K562 (cell line): ENCODE measurements around the gene MYO7A. TPM values are rescaled to one million over a fixed set of nuclear protein-coding genes. Genes with fewer than 3 reads are reported as not detected.

Source experiments
- ATAC-seq: fragments of 200-7000 bp; cut with Tn5 transposase; 3 replicates; pipeline ENCODE4 v1.9.1; 2020; ENCODE audit warnings: moderate library complexity
- BruUV-seq: library from RNA; stranded (reverse); fragments of 400-500 nt; replicated peaks from 2 replicates; lab custom pipeline; 2021; lab: Mats Ljungman, UMichigan
- CTCF ChIA-PET: fragments of 300-600 bp; formaldehyde crosslinking; extraction: SDS; loops from one replicate; lab custom pipeline; 2021; ENCODE audit warnings: low intra/inter-chr PET ratio; lab: Yijun Ruan, JAX
- POLR2A ChIA-PET: fragments of 300-600, 350-650 bp; sonication (Branson Sonifier 250); formaldehyde crosslinking; extraction: SDS; loops from one replicate; lab custom pipeline; 2021; ENCODE audit warnings: antibody characterized with exemption, inconsistent platforms; lab: Yijun Ruan, JAX
- DNase-seq, 4 experiments: peaks; one replicate each; pipeline versions ENCODE4 v3.0.0 to v3.0.0-alpha.2; 2011 to 2018; ENCODE audit warnings: low spot score in 3 of 4, mixed read lengths in 3 of 4; ENCODE audit errors: extremely low read depth in 1 of 4
- FAIRE-seq: peaks from 2 replicates; lab custom pipeline; 2011; peaks lifted over from hg19 to GRCh38; lab: Jason Lieb, UNC
- H2AFZ ChIP-seq: 2 replicates; pipeline ENCODE4 v1.6.0; 2011; ENCODE audit warnings: low read depth, low read length, control low read depth, inconsistent platforms
- H3K27ac ChIP-seq: fragments of 200-600 bp; 3 replicates; pipeline ENCODE4 v1.8.0; 2011; ENCODE audit warnings: low read depth, mild to moderate bottlenecking, control low read depth, inconsistent platforms, low read length, moderate library complexity, mixed read lengths; ENCODE audit errors: extremely low read depth
- H3K27me3 ChIP-seq, 2 experiments: fragments of 300-600 bp in 1 of 2; 2 replicates in 1 of 2; 3 replicates in 1 of 2; pipeline versions ENCODE4 v1.6.0 to v1.8.0; 2011; ENCODE audit warnings: inconsistent platforms in 2 of 2, low read length in 2 of 2, mild to moderate bottlenecking in 1 of 2, mixed read lengths in 1 of 2, moderate library complexity in 1 of 2; ENCODE audit not compliant: control insufficient read depth in 2 of 2, insufficient read depth in 2 of 2
- H3K36me3 ChIP-seq: fragments of 300-600 bp; 3 replicates; pipeline ENCODE4 v1.8.0; 2011; ENCODE audit warnings: mild to moderate bottlenecking, low read length, inconsistent platforms; ENCODE audit not compliant: control insufficient read depth, insufficient read depth
- H3K4me1 ChIP-seq, 2 experiments: fragments of 200-600 bp in 1 of 2; replicated peaks in 1 of 2; 2 replicates in 1 of 2; 3 replicates in 1 of 2; pipeline versions ENCODE4 v1.5.1 to v1.8.0; 2011; ENCODE audit warnings: inconsistent platforms in 2 of 2, low read length in 2 of 2, mild to moderate bottlenecking in 1 of 2, mixed read lengths in 1 of 2, moderate library complexity in 1 of 2; ENCODE audit not compliant: control insufficient read depth in 2 of 2, insufficient read depth in 2 of 2
- H3K4me2 ChIP-seq: 2 replicates; pipeline ENCODE4 v1.6.1; 2011; ENCODE audit warnings: low read length, control low read depth, inconsistent platforms, mixed read lengths; ENCODE audit not compliant: insufficient read depth
- H3K4me3 ChIP-seq: fragments of 200-600 bp; sonication (generic), shearing (Covaris generic); 2 replicates; pipeline ENCODE4 v1.5.1; 2016; ENCODE audit warnings: control low read depth, inconsistent platforms
- H3K79me2 ChIP-seq: fragments of 200-600 bp; 3 replicates; pipeline ENCODE4 v1.8.0; 2011; ENCODE audit warnings: low read length, inconsistent platforms; ENCODE audit not compliant: control insufficient read depth, insufficient read depth
- H3K9ac ChIP-seq, 2 experiments: 2 replicates each; pipeline versions ENCODE4 v1.6.0 to v1.6.1; 2011; ENCODE audit warnings: low read depth in 2 of 2, low read length in 2 of 2, control low read depth in 1 of 2, inconsistent platforms in 1 of 2, mild to moderate bottlenecking in 1 of 2, mixed read lengths in 1 of 2; ENCODE audit not compliant: insufficient read depth in 1 of 2
- H3K9me1 ChIP-seq: one replicate; pipeline ENCODE4 v1.6.0; 2011; ENCODE audit warnings: inconsistent platforms, mild to moderate bottlenecking, low read length, moderate library complexity; ENCODE audit not compliant: control insufficient read depth, insufficient read depth
- H3K9me3 ChIP-seq: replicated peaks from 2 replicates; pipeline ENCODE4 v1.5.1; 2011; ENCODE audit warnings: low read depth, low read length, inconsistent platforms; ENCODE audit not compliant: control insufficient read depth, insufficient read depth
- H4K20me1 ChIP-seq: replicated peaks from 2 replicates; pipeline ENCODE4 v1.6.1; 2011; ENCODE audit warnings: low read length, inconsistent platforms, mixed read lengths; ENCODE audit not compliant: control insufficient read depth, insufficient read depth
- C11orf30 ChIP-seq: fragments of 450-650 bp; IDR thresholded peaks from 2 replicates; pipeline ENCODE4 v1.6.1; 2016; ENCODE audit warnings: low read depth, mild to moderate bottlenecking
- CEBPB ChIP-seq: fragments of 450-650 bp; IDR thresholded peaks from 2 replicates; pipeline ENCODE4 v1.6.1; 2016; ENCODE audit warnings: missing genetic modification characterization, missing compliant biosample characterization
- CREBBP ChIP-seq: IDR thresholded peaks from one replicate; pipeline ENCODE4 v1.6.1; 2012; ENCODE audit warnings: low read depth, mild to moderate bottlenecking, control low read depth, inconsistent platforms, low read length
- CSDE1 ChIP-seq, 2 experiments: fragments of 450-650 bp; IDR thresholded peaks; 2 replicates each; pipeline ENCODE4 v1.6.1; 2016; ENCODE audit warnings: mild to moderate bottlenecking in 1 of 2
- GATA2 ChIP-seq: sonication (generic); formaldehyde crosslinking; IDR thresholded peaks from 2 replicates; pipeline ENCODE4 v1.4.0; 2020; ENCODE audit warnings: mild to moderate bottlenecking, missing genetic modification reagents
- GATAD2A ChIP-seq: fragments of 450-650 bp; IDR thresholded peaks from 2 replicates; pipeline ENCODE4 v1.6.1; 2017
- IRF2 ChIP-seq: sonication (generic); formaldehyde crosslinking; IDR thresholded peaks from 2 replicates; pipeline ENCODE4 v1.8.1; 2022; ENCODE audit warnings: mild to moderate bottlenecking, missing genetic modification reagents
- MAFF ChIP-seq: IDR thresholded peaks from 2 replicates; pipeline ENCODE4 v1.6.1; 2012; ENCODE audit warnings: low read length, improper control_type of control experiment
- NBN ChIP-seq: fragments of 450-650 bp; IDR thresholded peaks from 2 replicates; pipeline ENCODE4 v1.6.1; 2016; ENCODE audit warnings: low read depth, mild to moderate bottlenecking
- SMARCA4 ChIP-seq: fragments of 450-650 bp; IDR thresholded peaks from 2 replicates; pipeline ENCODE4 v1.6.1; 2016
- ZNF445 ChIP-seq: fragments of 250-450 bp; sonication (Bioruptor Pico); IDR thresholded peaks from 2 replicates; pipeline ENCODE4 v1.4.0; 2020; ENCODE audit warnings: low read depth, mild to moderate bottlenecking, moderate library complexity
- ZNF583 ChIP-seq: fragments of 250-450 bp; sonication (Bioruptor Pico); IDR thresholded peaks from 2 replicates; pipeline ENCODE4 v1.4.0; 2020
- ZNF707 ChIP-seq: fragments of 250-450 bp; sonication (Bioruptor Pico); conservative IDR thresholded peaks from 2 replicates; pipeline ENCODE4 v1.8.0; 2022; ENCODE audit warnings: inconsistent platforms, mild to moderate bottlenecking, moderate library complexity
- whole genome bisulfite sequencing: fragments of 100-300 bp; shearing (Covaris generic); methylation state at CpG from one replicate; pipeline ENCODE4 v1.1.6; 2016; ENCODE audit warnings: low coverage, mixed read lengths; ENCODE audit not compliant: insufficient coverage; ENCODE audit errors: missing lambda C conversion rate; 5-methylcytosine and 5-hydroxymethylcytosine counted together
- in situ Hi-C: fragments of 300-500 bp; cut with MboI; formaldehyde crosslinking; loops from 4 replicates; pipeline ENCODE4 v1.15.0; 2018; ENCODE audit warnings: inconsistent platforms, mixed read lengths
- intact Hi-C: fragments of 100-400 bp; cut with micrococcal nuclease; formaldehyde crosslinking; loops from 2 replicates; pipeline ENCODE4 v1.14.2; 2022
- polyA plus RNA-seq, 8 experiments: library from polyadenylated mRNA; depleted of rRNA in 4 of 8; stranded (reverse) in 5 of 8; unstranded in 3 of 8; fragments of >200 nt; fragmentation: Nextera tagmentation in 2 of 8; fragmentation: Illumina TruSeq in 1 of 8; extraction: Ambion mirVana in 2 of 8; extraction: Trizol in 1 of 8; gene quantifications; 2 replicates each; pipeline versions ENCODE4 v1.2.1 to v1.2.3, GENCODE V29; 2011 to 2014; ENCODE audit warnings: inconsistent platforms in 1 of 8, missing spikeins in 1 of 8
- total RNA-seq, 7 experiments: library from RNA; depleted of rRNA in 6 of 7; stranded (reverse); fragments of >200 nt in 6 of 7; fragmentation: Illumina TruSeq in 2 of 7; extraction: Trizol in 2 of 7; gene quantifications; 2 replicates each; pipeline versions ENCODE4 v1.2.1 to v1.2.3, GENCODE V29; 2011 to 2021; ENCODE audit warnings: low replicate concordance in 1 of 7
- TF ChIP-seq, protein P1 (sequence below): fragments of 250-450 bp; sonication (Bioruptor Pico); IDR thresholded peaks from 2 replicates; pipeline ENCODE4 v1.5.1; 2021; ENCODE audit warnings: mild to moderate bottlenecking

The MYO7A gene
- total and polyA plus RNA-seq, 9 of the 15 experiments (the other 6 are each of a cell fraction or from before 2014, with no cell fraction given), result 0.01 to 0.11 (median 0.07) TPM; not detected in 1

DNA sequence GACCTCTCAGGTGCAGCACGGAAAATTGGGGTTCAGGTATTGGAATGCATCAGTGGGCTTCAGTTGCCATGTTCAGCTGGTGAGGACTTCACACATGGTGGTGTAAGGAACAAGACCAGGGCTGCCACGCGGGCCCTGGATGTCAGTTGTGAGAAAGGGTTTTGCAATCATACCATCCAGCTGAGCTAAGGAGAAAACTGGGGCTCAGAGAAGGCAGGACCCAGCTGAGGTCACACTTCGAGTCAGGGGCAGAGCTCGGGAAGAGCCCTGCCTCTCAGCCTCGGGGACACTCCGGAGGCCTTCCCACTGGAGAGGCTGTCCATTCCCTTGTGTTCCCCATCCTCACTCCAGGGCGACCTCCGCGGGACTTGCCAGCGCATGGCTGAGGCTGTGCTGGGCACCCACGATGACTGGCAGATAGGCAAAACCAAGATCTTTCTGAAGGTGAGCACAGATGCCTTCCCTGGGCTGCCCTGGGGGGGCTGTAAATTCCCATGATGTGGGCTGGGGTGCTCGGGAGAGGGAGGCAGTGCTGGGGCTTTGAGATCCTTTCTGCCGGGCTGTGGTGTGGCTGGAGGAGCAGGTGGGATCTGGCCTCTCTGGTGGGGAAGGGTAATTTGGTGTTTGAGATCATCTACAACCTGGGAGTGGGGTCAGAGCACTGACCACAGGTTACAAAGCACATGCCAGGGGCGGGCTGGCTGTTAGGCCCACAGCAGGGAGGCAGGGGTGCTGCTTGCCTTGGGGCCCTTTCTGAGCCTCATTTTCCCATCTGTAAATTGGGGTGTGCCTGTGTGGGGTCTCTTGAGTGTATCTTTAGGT, 47.2 kb downstream of the MYO7A start:
- Histone ChIP-seq H3K9me3 (no peaks in the 10 kb centered on the region), H3K9me1 (peaks cover 2% of the 10 kb centered on the region), H3K9ac (no peak overlapping the region), H2AFZ (no peak overlapping the region), H4K20me1 (no peaks in the 10 kb centered on the region), H3K4me2 (no peak overlapping the region), H3K27ac (no peak overlapping the region), H3K27me3 (peaks cover 2 to 53% of the 10 kb centered on the region in 2 experiments; a peak in 3 of 5 replicates), H3K4me1 (peaks cover 6 to 17% of the 10 kb centered on the region in 2 experiments; a peak in 4 of 5 replicates), H3K36me3 (no peaks in the 10 kb centered on the region), H3K79me2 (no peaks in the 10 kb centered on the region), H3K4me3 (no peak overlapping the region)
- DNase-seq (no peak), ATAC-seq (no peak), FAIRE-seq (no peak)
- in situ Hi-C loops (no loop called here), intact Hi-C loops (no loop called here)
- 1% methylated on average over 15 of the region's 15 CpGs for WGBS
- ChIA-PET POLR2A (interaction anchor here (0.5 to 1.1 kb wide), 5 partner anchors 8 to 488 kb away, joined by 3 to 4 read pairs (median 3); no protein-coding TSS in a partner anchor), CTCF (no interaction called here)
- no peak for TF ChIP-seq SMARCA4
- no peak for TF ChIP-seq C11orf30
- TF ChIP-seq ZNF583 (CRISPR knock-in tag), result no peak
- TF ChIP-seq ZNF707 (CRISPR knock-in tag), result no peak
- TF ChIP-seq CREBBP, result no peak
- no peak for TF ChIP-seq MAFF
- TF ChIP-seq, protein P1, sequence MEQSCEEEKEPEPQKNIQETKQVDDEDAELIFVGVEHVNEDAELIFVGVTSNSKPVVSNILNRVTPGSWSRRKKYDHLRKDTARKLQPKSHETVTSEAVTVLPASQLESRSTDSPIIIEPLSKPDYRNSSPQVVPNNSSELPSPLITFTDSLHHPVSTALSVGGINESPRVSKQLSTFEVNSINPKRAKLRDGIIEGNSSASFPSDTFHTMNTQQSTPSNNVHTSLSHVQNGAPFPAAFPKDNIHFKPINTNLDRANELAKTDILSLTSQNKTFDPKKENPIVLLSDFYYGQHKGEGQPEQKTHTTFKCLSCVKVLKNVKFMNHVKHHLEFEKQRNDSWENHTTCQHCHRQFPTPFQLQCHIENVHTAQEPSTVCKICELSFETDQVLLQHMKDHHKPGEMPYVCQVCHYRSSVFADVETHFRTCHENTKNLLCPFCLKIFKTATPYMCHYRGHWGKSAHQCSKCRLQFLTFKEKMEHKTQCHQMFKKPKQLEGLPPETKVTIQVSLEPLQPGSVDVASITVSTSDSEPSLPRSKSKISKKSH (CRISPR knock-in tag), result no peak
- TF ChIP-seq CEBPB (tag), result no peak
- TF ChIP-seq IRF2 (CRISPR knock-in tag), result no peak
- no peak for TF ChIP-seq GATAD2A
- no peak for TF ChIP-seq CSDE1 (IDR thresholded peaks at IDR 0.05)
- TF ChIP-seq ZNF445, result no peak
- no peak for TF ChIP-seq GATA2 (CRISPR knock-in tag)
- TF ChIP-seq NBN, result no peak
- no TSS peak for BruUV-seq
